GM18520 (cell line): ENCODE measurements around the gene SCT.

Experiments
- ATAC-seq: cut with Tn5 transposase; IDR thresholded peaks from one replicate; pipeline ENCODE4 v1.9.1; 2021; ENCODE audit not compliant: unreplicated experiment

The SCT gene

DNA sequence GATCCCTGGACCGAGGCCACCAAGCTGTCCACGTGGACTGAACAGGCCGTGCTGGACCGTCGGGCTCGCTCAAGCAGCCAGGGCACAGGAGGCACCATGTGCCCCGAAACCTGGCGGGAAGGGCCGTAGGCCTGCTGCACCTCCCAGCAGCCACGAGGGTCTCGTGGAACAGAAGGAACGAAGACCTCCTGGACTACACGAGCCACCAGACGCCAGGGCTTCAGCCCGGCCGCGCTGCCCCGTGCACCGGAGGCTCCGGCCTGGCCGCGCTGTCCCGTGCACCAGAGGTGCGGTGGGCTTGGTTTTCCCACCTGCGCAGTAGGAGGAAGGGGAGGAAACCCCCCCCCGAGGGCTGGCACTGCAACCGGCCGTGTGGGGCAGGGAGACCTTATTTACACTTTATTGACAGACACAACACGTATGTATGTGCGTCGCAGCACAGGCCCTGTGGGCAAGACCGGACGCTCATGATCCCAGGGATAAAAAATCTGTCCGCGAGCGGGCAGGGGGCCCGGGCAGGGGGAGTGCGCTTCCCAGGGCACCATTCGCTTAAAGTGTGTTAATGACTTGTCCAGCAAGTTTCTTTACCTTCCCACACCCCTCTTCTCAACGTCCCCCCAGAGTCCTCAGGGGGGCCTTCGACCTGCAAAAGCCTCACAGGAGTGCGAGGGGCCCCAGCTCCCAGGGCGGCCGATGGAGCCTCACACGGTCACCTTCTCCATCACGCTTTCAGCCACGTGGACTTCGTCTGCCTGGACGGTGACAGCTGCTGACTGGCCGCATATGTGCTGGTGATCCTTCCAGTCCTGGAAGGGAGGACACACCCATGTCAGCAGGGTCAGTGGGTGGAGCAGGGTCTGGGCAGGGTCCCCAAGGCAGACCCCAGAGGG is 17.1 kb upstream of the SCT start:
- no peak for ATAC-seq

DNA sequence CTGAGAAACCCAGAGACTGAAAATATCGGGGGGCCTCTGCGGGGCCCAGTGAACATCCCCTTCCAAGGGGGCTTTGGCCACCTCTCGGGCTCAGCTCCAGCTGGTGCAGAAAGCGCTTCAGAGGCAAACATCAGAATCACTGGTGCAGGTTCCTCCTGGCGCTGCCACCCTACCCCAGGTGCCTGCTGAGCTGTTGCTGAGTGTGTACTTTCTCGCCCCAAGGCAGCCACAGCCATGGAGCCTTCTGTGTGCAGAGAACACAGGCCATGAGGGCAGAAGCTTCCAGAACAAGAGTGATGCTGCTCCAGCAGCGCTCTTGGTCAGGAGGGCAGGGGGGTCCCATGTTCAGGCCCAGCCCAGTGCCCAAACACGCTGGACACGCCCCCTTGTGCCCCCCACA is 16.4 kb upstream of the SCT start:
- ATAC-seq, result no peak

DNA sequence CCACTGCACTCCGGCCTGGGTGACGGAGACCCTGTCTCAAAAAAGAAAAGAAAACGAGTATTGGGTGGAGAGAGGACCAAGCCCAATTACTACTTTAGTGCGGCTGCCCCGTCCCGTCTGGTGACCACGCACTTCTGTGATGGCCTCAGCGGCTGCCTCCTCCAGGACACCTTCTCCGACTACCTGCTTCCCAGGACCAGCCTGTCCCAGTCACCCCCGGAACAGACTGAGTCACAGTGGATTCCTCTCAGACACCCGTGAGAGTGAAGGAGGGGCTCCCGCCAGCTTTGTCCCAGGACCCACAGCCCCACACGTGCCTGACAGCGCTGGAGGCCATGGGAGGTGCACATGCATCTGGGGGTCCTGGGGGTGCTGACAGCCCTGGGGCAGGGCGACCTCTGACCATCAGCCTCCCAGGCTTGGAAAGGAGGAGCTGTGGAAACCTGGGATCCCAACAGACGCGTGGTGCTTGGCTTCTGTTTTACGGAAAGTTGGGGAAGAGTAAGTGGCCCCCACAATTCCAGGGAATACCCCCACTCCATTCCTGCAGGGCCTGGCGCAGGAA is 14.9 kb upstream of the SCT start:
- ATAC-seq, result no peak

DNA sequence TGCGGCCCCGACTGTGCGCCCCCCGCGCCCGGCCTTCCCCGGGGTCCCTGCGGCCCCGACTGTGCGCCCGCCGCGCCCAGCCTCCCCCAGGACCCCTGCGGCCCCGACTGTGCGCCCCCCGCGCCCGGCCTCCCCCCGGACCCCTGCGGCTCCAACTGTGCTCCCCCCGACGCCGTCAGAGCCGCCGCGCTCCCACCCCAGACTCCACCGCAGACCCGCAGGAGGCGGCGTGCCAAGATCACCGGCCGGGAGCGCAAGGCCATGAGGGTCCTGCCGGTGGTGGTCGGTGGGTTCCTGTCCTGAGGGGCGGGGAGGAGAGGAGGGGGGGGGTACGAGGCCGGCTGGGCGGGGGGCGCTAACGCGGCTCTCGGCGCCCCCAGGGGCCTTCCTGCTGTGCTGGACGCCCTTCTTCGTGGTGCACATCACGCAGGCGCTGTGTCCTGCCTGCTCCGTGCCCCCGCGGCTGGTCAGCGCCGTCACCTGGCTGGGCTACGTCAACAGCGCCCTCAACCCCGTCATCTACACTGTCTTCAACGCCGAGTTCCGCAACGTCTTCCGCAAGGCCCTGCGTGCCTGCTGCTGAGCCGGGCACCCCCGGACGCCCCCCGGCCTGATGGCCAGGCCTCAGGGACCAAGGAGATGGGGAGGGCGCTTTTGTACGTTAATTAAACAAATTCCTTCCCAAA is 13.2 kb upstream of the SCT start:
- no peak for ATAC-seq

DNA sequence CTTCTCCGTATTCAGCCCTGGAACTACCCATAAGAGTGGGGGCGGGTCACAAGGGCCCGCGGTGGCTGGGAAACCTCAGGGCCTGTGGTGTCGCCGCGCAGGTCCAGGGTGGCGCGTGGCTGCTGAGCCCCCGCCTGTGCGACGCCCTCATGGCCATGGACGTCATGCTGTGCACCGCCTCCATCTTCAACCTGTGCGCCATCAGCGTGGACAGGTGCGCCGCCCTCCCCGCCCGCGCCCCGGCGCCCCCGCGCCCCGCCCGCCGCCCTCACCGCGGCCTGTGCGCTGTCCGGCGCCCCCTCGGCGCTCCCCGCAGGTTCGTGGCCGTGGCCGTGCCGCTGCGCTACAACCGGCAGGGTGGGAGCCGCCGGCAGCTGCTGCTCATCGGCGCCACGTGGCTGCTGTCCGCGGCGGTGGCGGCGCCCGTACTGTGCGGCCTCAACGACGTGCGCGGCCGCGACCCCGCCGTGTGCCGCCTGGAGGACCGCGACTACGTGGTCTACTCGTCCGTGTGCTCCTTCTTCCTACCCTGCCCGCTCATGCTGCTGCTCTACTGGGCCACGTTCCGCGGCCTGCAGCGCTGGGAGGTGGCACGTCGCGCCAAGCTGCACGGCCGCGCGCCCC is 12.5 kb upstream of the SCT start:
- ATAC-seq, result no peak

DNA sequence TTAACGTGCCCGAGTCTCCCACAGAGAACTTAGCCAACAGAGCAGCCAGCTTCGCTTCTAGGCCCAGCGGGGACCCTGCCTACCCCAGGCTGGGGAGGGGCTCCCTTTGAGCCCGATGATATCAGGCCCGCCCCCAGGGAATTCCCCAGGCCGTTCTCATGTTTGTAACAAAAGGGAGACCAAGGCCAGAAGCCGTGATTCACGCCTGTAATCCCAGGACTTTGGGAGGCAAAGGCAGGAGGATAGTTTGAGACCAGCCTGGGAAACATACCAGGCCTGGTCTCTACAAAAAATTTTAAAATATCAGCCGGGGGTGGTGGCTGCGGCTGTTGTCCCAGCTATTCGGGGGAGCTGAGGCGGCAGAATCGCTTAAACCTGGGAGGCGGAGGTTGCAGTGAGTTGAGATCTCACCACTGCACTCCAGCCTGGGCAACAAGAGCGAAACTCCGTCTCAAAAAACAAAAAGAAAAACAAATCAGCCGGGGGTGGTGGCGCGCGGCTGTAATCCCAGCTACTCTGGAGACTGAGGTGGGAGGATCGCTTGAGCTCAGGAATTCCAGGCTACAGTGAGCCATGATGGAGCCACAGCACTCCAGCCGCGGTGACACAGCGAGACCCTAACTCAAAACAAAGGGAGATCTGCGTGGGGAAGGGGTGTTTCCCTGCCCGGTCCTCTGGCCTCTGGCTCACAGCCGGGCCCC is 11.8 kb upstream of the SCT start:
- no peak for ATAC-seq

DNA sequence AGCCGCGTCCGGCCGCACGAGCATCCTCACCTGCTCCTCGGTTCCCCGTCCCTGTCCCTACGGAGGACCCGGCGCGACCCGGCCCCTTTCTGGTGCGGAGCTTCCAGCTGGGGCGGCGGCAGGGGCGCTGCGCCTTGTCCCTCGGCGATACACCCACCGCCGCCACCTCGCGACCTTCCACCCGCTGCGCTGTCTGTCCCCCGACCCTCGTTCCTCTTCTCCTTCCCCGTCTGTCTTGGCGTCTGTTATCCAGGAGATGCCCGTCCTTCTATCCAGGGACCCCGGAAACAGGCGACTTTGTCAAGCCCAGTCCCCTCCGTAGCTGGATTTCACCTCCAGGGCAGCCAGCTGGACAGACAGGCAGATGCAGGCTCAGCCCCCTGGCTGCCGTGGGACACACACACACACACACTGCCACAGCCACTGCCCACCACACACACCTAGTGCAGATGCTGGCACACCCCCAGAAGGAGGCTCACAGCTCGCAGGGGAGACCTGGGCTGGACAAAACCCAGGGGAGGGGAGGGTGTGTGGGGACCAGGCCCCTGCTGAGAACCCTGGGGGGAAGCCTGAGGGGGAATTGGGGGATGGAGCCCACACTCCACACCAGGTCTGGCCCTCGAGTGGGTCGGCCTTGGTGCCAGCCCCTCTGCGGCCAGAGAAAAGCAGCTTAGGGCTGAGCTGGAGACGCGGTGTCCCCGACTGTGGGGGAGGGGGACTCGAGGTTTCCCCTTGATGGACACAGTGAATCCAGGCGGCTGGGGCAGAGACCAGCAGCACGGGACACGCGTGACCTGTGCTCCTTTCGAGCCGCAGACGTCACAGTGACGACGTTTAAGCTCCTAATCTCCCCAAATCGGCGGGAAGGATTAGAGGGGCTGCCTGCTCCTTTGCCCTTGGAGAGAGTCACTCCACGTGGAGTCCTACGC is 10.9 kb upstream of the SCT start:
- no peak for ATAC-seq

DNA sequence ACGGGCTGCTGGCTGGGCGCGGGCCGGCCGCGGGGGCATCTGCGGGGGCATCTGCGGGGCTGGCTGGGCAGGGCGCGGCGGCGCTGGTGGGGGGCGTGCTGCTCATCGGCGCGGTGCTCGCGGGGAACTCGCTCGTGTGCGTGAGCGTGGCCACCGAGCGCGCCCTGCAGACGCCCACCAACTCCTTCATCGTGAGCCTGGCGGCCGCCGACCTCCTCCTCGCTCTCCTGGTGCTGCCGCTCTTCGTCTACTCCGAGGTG is 10.3 kb upstream of the SCT start:
- no peak for ATAC-seq

DNA sequence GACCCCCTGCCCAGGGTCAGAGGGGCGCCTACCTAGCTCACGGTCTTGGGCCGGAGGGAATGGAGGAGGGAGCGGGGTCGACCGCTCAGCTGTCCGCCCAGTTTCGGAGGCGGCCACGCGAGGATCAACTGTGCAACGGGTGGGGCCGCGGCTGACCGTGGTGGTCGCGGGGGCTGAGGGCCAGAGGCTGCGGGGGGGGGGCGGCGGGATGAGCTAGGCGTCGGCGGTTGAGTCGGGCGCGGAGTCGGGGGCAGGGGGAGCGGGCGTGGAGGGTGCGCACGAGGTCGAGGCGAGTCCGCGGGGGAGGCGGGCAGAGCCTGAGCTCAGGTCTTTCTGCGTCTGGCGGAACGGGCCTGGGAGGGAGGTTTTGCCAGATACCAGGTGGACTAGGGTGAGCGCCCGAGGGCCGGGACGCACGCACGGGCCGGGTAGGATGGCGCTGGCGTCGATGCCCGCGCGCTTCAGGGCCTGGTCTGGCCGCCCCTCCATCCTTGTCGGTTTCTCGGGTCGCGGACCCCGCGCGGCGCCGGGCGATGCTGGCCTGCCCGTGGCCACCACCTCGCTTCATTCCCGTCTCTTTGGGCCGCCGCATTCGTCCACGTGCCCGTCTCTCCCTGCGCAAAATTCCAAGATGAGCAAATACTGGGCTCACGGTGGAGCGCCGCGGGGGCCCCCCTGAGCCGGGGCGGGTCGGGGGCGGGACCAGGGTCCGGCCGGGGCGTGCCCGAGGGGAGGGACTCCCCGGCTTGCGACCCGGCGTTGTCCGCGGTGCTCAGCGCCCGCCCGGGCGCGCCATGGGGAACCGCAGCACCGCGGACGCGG is 9.7 kb upstream of the SCT start, which contains the start of gene DRD4:
TSS of gene DRD4 (plus strand) at position 759 of the 822 bp plus-strand sequence. CDS start at position 795, 36 bp downstream.
- ATAC-seq, result no peak

DNA sequence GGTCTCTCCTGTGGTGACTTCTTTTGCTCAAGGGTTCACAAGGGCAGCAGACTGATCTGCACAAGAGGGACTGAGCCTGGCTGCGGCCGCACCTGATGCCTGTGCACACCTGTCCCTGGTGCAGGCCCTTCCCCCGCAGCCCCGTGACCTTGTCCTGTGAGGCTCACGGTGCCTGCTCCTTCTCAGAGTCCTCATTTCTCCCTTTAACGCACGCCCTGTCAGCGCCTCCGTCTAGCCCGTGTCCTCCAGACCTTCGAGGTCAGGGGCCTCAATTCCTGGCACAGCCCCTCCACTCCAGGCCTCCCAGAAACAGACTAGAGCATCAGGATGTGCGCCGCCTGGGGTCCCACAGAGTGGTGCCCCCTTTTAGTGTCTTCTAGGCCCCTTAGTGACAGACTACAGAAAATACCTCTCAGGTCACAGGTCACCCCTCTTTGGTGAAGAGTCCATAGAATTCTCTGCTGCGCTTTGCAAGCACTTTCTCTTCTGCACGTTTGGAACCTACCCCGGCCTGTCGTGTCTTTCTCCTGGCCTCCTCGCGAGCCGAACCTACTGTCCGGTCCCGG is 9.0 kb upstream of the SCT start:
- no peak for ATAC-seq

DNA sequence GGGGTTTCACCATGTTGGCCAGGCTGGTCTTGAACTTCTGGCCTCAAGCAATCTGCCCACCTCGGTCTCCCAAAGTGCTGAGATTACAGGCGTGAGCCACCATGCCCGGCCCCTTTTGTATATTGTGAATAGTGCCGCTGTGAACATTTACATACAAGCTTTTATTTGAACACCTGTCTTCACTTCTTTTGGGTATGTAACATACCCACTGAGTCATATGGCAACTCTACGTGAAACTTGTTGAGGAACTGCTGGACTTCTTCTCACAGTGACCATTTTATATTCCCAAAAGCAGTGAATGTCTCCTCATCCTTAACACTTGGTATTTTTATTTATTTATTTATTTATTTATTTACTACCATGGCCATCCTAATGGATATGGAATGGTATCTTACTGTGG is 3.9 kb upstream of the SCT start:
- ATAC-seq, result no peak

DNA sequence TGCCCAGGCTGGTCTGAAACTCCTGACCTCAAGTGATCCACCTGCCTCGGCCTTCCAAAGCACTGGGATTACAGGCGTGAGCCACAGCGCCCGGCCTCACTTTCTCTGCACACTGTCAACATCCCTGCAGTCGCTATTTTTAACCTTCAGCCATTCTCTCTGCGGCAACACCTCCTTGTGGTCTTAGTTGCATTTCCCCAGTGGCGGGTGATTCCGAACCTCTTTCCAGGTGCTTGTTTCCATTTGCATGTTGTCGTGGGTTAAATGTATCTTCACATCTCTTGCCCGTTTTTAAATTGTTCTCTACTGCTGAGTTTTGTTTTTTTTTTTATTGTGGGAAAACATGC is 2.2 kb upstream of the SCT start:
- ATAC-seq, result no peak

DNA sequence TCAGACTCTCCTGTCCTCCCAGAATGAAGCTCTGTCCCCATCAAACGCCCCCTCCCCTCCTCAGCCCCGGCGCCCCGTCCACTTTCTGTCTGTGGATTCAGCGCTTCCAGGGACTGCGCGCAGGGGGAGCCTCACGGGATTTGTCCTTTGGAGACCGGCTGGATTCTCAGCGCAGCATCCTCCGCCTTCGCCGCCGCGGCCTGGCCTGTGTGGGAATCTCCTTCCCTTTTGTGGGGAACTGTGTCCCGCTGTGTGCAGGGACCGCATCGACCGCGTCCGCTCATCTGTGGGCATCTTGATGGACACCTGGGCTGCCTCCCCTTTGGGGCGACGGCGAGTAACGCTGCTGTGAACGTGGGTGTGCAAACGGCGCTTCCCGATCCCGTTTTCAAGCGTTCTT is 1.1 kb upstream of the SCT start:
- ATAC-seq, result no peak

DNA sequence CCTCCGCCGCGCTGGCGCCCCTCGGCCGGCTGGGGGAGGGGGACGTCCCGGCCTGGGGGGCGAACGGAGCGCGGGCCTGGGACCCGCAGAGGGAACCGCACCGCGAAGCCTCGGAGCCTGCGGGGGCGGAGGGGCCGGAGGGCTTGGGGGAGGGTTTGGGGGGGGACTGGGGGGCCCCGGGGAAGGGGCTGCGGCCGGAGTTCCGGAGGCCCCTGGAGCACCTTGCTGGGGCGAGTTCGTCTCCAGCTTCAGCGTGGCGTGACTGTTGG is 261 bp upstream of the SCT start:
- ATAC-seq, result no peak

DNA sequence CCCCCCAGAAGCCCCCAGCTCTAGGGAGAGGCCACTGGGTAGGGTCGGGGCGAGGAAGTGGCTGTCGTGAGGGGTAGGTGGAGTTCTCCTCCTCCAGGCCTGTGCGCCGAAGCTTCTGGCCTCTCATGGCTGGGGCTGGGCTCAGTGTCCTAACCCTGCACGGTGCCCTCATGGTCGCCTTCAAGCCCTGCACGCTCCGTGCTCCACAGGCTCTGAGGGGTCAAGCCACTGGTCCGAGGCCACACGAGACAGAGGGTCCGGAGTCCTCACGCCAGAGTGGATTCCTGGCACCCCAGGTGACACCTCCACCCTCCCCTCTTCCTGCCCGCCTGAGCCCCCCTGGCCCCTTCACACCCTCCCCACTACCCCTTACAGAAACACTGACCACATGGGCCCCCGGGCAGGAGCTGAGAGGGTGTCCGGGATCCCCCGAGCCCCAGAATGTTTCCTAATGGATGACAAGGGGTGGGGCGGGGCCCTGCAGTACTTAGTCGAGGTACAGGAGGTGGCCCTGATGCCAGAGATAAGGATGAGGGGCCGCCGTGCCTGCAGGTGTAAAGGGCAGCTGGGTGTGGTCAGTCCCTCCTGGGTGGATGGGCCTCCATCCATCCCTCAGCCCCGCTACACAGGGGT is 1.2 kb downstream of the SCT start:
- ATAC-seq, result no peak

DNA sequence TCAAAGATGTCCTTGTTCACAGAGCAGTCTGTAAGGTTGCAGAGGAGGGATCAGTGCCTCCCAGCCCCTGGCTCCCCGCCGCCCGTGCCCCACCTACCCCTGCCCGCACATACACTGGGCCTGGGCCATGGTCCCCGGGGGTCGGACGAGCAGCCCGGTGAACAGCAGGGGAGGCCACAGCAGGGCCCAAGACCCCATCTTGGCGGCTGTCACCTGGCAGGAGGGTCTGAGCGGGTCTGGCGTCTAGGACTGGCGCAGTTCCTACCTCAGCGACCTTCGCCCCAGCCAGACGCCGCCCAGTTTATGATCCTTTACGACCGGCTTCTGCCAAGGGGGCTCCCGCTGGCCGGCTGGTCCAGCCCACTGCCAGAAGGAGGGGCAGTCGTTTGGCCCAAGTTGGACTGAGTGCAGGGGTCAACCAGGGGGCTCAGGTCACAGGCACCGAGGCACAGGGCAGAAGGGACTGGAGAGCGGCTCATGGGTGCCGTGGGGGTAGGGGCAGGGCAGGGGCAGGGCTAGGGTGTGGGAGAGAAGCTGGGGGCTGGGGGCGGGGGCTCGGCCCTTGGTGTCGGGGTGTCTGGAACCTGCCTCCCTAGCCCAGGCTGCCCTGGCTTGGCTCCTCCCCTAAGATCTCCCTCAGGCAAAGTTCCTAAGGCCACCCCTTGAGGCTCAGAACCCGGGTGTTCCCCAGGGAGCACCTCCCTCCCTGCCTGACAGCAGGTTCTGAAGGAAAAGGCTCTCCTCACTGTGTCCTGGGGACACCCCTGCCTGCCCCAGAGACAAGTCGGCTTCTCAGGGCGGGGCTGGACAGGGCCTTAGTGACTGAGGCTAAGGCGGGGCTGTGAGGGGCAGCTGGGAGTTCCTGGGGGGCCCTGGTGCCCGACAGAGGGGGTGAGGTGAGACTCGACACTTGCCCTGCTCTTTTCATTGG is 2.0 kb downstream of the SCT start, which contains the start of gene CDHR5:
TSS of gene CDHR5 (minus strand) at position 251 of the 931 bp plus-strand sequence. CDS start at position 198, 53 bp downstream.
- no peak for ATAC-seq

DNA sequence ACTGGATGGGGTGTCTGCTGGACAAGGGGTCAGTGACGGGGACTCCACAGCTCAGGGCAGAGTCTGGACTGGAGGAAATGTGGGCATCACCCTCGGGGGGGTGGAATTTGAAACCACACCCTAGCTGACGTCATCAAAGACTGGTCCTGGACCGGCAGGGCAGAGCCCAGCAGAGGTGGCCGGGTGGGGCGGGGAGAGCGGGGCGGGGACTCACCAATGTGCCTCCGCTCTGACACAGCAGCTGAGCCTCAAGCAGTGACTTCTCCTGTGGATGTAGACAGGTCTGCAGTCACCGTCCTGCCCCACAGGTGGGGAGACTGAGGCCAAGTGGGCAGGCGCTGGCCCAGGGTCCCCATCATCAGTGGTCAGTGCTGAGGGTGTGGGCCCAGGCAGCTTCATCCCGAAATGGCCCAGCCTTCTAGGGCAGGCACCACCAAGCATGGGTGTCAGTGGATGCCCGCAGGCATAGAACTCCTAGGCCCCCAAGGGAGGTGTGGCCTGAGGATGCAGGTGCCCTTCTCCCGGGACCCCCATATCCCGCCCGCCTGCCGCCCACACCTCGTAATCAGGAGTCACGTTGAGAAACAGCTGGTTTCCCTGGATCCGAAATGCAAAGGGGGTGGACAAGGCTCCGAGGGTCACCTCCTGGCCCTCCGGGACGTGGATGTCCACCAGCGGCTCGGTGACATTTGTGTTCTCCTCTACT is 2.8 kb downstream of the SCT start:
- ATAC-seq, result no peak
